Left hindlimb (tissue), 1 donor: ENCODE results near the gene USP3.
"Not testable (repeated sequence)": the region's sequence is repeated elsewhere in the genome, so short reads cannot be mapped to it uniquely, and the experiment has no call there.

Experiments used
- DNase-seq: peaks from one replicate; pipeline ENCODE4 v3.0.0-alpha.2; 2018

The USP3 gene

GRCh38 chr15:63617147-63617546, 112.8 kb downstream of the USP3 start:
- not testable (repeated sequence) for DNase-seq

- not testable (repeated sequence) for DNase-seq
Measured at GRCh38 chr15:63617627-63618026, 113.2 kb downstream of the USP3 start.

- not testable (repeated sequence) for DNase-seq
Measured at GRCh38 chr15:63620760-63621159, 116.4 kb downstream of the USP3 start.

- DNase-seq = no peak
Measured at GRCh38 chr15:63623232-63623969, 119.0 kb downstream of the USP3 start.

- no peak for DNase-seq
Measured at GRCh38 chr15:63626955-63627354, 122.6 kb downstream of the USP3 start.

- DNase-seq = no peak
Measured at GRCh38 chr15:63628123-63628822, 123.9 kb downstream of the USP3 start.

GRCh38 chr15:63630036-63630751, 125.8 kb downstream of the USP3 start:
- DNase-seq = no peak

- no peak for DNase-seq
Measured at GRCh38 chr15:63633312-63633711, 128.9 kb downstream of the USP3 start.

GRCh38 chr15:63634154-63634553, 129.8 kb downstream of the USP3 start:
- DNase-seq = no peak

- no peak for DNase-seq
Measured at GRCh38 chr15:63636518-63637061, 132.2 kb downstream of the USP3 start.

- no peak for DNase-seq
Measured at GRCh38 chr15:63638839-63639238, 134.4 kb downstream of the USP3 start.

GRCh38 chr15:63640146-63640545, 135.8 kb downstream of the USP3 start:
- DNase-seq = no peak
